GM18870 (cell line): ENCODE data around the gene MALL.
"Not testable (repeated sequence)": the region's sequence is repeated elsewhere in the genome, so short reads cannot be mapped to it uniquely, and the experiment has no call there.

Experiments
- ATAC-seq: cut with Tn5 transposase; IDR thresholded peaks from one replicate; pipeline ENCODE4 v1.9.1; 2021; ENCODE audit warnings: moderate library complexity; ENCODE audit not compliant: unreplicated experiment

The MALL gene

DNA sequence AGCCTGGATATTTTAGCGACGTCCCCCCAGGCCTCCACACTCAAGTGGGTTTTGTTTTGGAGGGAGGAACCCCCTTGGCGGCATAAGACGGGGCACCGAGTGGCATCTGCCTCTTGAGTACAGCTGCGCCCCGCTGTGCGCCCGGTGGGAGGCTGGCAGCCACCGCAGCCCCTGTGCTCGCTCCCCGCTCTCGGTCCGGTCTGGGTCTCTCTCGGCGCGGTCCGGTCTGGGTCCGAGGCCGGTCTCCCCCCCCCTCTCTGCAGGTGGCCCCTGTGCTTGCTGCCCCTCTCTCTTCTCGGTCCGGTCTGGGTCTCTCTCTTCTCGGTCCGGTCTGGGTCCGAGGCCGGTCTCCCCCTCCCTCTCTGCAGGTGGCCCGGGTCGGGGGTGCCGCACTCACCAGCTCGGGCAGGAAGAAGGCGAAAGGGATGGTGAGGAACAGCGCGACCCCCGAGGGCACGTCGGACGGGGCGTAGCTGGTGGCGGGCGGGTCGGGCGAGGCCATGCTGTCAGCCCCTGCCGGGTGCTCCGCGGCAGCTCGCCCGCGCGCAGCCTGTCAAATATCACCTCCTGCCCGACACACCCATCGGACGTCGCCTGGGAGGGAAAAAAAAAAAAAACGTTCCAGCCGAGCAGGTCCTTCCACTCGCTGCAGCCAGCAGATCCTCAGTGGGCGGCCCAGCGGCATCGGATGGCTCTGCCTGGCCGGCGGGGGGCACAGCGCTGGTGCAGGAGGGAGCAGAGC, at the start of gene MALL:
Gene MALL (minus strand): TSS at position 532 of the 742 bp plus-strand sequence. CDS start 30 bp downstream, at position 502.
- no peak for ATAC-seq

DNA sequence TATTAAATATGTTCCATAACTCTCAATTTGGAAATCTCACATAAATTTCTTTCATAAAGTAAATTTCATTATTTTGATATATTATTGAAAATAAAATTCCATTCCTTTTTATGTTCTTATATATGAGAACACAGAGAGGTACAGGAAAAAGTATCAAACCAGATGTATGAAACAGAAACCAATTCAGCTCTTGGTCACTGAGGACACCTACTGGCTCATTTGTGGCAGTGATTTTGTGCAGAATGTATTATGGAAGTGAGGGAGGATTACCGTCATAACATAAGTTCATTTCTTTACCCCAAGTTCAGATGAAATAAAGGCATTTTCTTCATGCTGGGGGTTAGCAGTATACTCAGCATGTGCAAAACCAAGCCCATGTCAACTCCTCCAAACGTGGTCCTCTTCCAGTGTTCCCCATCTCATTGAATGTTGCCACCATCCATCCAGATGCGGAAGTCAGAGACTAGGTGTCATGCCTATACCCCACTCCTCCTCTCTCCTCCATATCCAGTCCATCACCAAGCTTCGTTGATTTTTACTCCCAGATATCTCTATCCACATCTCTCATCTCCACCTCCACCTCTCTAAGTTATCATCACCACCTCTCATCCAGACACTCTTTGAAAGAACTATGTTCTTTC, 41.7 kb upstream of the MALL start:
- no peak for ATAC-seq

DNA sequence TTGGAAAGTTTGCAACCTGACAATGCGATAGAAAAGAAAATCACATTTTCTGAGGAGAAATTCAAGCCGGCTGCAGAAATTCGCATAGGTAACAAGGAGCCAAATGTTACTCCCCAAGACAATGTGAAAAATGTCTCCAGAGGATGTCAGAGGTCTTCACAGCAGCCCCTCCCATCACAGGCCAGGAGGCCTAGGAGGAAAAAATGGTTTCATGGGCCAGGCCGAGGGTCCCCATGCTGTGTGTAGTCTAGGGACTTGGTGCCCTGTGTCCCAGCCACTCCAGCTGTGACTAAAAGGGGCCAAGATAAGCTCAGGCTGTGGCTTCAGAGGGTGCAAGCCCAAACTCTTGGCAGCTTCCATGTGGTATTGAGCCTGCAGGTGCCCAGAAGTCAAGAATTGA, 39.2 kb upstream of the MALL start:
- ATAC-seq: not testable (repeated sequence)

DNA sequence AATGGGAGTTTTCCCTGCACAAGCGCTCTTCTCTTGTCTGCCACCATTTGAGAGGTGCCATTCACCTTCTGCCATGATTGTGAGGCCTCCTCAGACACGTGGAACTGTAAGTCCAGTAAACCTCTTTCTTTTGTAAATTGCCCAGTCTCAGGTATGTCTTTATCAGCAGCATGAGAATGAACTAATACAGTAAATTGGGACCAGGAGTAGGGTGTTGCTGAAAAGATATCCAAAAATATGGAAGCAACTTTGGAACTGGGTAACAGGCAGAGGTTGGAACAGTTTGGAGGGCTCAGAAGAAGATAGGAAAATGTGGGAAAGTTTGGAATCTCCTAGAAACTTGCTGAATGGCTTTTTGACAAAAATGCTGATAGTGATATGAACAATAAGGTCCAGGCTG, 38.6 kb upstream of the MALL start:
- not testable (repeated sequence) for ATAC-seq

DNA sequence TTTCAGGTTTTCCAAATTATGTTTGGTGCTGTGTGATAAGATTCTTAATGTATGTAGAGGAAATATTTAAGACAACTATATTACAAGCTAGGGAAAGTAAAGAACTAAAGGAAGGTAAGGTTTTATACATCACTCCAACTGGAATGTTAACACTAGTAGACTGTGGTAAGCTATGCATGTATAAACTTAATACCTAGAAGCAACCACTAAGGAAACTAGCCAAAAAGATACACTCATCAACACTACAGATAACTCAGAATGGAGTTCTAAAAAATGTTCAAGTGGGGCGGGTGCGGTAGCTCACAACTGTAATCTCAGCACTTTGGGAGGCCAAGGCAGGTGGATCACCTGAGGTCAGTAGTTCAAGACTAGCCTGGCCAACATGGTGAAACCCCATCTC, 37.8 kb upstream of the MALL start:
- ATAC-seq: no peak

DNA sequence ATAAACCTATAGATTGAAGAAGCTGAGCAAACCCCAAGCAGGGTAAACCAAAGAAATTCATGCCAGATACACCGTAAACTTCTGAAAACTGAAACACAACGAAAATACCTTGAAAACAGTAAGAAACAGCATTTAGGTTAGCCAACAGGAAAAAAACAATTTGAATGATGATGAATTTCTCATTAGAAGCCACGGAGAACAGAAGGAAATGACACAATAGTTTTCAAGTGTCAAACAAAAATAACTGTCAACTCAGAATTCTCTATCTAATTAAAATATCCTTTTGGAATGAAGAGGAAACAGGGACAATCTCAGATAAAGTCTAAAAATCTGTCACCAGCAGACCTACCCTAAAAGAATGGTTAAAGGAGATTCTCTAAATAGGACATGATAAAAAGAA, 37.3 kb upstream of the MALL start:
- ATAC-seq: no peak

DNA sequence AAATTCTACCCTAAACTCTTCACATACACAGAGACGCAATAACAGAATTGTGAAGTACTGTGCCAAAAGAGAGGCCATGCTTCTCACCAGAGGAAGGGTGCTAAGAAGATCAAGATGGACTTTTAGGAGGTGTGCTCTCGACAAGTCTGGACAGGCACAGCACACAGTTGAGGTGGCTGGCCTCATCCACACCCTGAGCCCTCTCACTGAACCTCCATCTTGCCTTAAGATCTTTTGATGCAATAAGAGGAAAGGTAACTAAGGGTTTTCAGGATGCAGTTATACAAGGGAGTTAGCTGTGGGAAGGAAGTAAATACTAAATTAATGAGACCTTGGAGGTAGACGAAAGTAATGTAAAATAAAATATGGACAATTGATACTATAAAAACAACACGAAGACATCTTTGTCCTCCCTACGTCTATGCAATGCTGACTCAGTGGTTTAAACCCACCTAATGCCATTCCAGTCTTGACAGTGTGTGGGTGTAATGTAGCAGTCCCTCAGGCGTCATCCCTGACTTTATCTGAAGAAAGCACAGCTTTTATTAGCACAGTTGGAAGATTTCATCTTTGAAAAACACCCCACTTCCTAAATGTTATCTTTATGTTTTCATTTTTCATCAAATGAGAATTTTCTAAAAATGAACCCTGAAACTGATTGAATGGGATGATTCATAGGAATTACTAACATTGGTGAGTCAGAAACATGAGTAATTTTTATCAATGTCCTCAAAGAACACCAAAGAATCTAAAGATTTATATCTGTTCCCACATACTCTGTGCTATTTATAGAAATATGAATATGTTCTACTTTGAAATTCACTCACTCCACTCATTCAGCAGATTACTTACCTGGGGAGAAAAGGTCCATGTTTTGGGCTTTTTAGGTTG, 34.0 kb upstream of the MALL start:
- no peak for ATAC-seq

DNA sequence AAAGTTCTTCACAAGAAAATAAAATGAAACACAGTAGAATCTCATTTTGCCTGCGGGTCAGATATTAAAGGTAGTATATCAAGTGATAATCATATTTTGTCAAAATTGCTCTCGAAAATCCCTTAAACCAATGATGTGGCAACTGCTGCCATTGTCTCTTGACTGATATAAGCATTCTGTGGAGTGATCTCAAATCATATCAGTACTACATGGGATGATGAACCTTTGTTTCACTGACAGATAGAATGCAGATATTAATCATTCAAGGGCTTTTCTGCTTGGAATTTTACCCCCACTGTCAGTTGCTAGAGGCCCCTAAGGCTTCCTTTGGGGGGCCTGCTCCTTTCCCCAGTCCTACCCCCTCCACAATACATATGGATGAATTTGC, 31.3 kb upstream of the MALL start:
- no peak for ATAC-seq

DNA sequence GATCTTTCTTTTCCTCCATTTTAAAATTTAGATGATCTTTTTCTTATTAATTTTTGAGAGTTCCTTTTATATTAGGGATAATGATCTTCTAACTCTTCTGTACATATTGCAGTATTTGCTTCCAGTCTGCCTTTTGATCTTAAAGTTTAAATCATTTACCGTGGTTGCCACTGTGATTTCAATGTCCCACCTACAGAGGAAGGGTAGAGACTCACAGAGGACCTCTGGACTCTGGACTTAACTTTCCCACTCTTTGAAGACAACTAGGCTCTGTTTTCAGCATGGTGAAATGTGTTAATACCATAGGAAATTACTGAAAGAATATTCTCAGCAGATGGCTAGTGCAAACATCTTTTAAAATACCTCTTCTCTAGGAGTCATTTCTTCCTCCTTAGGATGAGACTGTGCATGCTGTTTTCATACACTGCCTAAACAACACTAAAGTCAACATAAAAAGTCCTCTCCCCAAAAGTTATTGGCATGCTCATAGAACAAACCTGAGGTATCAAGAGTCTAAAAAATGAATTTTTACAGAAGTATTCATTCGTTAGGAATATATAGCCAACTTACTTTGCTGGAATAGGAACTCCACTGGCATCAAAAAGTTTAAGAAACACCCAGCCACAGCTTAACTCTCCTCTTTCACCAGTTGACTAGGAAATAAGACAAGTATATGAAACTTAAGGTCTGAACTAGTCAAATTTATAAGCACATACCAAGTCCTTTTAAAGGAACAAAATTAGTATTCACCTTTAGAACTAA, 30.7 kb upstream of the MALL start:
- ATAC-seq: no peak

DNA sequence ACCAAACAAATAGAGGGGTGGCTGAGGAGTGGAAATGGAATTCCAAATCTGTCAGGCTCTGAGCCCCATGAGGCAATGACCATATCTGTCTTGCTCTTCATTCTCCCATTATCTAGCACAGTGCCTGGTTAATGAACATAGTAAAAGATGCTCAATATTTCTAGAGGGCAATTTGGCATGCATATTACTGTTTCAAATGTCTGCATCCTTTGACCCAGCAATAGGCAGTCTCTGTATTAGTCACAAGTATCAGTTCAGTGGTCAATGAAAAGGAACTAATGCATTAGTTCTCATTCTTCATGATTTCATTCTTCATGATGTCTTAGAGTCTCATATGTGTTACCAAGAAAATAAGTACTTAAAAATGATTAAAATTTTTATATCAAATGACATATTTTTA, 28.4 kb upstream of the MALL start:
- ATAC-seq: peak; percentile 73

DNA sequence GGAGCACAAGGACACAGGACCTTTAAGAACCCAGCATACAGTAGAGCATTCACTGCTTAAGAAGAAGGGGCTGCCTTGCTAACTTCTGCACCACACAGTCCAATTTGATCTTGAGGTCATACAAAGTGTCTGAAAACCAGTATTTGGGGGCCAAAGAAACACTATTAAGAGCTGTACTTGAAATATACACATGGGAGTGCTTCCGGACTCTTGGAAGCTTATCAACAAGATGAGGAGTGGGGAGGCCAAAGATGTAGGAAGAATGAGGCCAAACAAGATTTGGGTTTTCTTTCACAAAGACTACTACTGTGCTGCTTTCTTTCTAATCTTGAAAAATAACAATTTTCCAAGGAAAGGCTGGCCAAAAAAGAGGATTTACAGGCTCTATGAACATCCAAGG, 24.8 kb upstream of the MALL start:
- ATAC-seq: no peak

DNA sequence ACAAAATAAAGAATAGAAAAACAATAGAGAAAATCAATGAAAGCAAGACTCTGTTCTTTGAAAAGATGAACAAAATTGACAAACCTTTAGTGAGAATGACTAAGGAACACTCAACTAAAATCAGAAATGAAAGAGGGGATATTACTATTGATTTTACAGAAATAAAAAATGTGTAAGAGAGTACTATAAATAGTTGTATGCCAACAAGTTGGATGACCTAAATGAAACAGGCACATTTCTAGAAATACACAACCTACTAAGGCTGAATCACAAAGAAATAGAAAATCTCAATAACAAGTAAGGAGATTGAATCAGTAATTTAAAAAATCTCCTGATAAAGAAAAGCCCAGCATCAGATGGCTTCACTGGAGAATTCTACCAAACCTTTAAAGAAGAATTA, 18.4 kb upstream of the MALL start:
- no peak for ATAC-seq

DNA sequence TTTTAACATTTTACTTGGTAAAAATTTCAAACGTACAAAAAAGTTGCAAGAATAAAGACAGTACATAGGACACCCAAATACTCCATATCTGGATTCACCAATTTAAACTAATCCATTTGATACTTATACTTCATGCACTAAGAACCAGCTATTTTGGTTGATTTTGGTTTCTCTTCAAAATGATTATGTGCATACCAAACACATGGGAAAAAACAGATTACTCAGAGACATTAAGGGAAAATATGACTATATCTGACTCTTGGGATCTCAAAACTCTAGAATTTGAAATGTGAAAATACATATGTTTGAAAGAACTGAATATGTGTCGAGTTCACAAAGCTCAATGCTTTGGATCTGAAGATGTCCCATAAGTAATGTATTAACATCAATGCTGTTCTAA, 15.5 kb upstream of the MALL start:
- no peak for ATAC-seq

DNA sequence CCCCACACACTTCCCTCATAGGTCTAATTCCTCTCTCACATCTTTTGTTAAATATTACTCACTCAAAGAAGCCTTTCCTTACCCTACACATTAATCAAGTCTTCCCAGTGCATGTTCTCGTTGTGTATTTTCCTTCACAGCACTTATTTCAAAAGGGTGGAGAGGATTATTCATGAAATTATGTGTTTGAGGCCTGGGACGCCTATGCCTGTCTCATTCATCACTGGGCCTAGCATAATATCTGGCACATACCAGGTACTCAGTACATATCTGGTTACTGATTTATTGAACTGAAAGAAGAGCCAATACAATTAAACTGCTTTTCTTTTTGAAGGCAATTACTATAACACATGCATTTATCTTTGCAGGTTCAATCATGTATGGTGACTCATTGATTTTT, 15.1 kb upstream of the MALL start:
- no peak for ATAC-seq

DNA sequence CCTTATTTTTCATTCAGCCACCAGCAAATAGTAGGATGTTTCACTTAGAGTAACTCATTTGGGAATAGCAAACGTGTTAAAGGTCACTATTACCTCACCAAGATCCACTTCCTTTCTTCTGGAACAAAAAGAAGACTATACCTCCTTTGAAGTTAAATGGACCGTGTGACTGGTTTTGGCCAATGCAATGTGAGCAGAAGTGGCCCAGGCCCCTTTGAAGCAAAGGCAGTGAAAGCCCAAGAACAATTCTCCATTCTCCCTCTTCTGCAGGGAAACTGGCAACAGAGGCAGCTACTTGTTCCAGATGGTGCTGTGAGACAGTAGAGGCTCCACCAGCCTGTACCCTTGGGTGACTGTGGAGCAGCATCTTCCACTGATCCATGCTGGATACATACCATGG, 11.3 kb upstream of the MALL start:
- no peak for ATAC-seq

DNA sequence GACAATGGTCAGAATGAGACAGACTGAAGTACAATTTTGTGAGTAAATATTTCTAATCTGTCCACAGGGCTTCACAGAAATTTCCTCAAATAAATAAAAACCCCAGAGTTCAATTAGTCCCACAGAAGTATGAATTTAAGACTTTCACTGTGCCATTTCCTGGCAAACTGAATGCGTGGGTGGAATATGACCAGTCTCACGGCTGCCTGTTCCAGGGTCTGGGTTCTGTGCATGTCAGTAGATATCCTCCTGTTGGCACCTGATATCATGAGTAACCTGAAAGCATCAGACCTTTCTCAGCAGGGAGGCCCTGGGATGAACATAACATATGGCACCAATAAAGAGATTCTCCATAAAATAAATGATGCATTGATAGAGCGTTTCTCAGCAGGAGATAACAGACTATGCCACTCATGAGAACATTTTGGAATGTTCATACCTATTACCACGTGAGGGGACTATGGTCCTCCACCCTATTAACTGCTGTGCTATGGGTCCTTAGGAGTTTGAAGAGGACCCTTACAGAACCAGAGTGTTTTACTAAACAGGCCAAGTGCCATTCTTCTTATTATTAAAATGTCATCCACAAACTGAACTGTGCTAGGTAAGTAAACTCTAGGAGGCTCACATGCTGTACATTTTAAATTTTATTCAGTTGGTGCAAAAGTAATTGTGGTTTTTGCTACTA, 10.6 kb upstream of the MALL start:
- no peak for ATAC-seq

DNA sequence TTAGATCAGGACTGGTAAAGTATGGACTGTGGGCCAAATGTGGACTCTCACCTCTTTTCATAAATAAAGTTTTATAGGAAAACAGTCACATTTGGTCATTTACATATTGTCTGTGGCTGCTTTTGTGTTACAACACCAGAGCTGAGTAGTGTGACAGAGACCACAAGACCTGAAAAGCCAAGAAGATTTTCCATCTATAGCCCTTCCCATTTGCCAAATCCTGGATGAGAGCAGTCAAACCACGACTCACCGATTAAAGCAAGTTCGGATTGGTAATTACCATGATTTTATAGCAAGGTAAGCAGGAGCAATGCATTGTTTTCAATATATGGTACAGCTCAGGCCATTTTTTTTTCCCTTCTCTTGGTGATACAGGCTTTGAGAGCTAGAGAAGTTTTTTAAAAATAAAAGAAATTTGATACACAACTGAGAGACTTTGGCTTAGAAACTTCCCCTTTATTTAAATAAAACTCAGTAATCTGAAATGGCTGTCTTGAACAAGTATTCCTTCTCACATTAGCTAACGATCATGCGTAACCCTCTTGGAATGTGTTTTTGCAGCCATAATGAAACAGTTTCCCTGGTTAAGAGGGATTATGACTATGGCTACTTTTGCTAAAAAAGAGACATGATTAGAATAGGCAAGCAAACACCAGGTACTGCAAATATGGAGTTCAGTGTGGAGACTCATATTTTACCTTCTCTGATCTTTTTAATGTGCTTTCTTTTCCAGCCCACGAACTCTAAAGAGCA, 9.5 kb upstream of the MALL start:
- no peak for ATAC-seq

DNA sequence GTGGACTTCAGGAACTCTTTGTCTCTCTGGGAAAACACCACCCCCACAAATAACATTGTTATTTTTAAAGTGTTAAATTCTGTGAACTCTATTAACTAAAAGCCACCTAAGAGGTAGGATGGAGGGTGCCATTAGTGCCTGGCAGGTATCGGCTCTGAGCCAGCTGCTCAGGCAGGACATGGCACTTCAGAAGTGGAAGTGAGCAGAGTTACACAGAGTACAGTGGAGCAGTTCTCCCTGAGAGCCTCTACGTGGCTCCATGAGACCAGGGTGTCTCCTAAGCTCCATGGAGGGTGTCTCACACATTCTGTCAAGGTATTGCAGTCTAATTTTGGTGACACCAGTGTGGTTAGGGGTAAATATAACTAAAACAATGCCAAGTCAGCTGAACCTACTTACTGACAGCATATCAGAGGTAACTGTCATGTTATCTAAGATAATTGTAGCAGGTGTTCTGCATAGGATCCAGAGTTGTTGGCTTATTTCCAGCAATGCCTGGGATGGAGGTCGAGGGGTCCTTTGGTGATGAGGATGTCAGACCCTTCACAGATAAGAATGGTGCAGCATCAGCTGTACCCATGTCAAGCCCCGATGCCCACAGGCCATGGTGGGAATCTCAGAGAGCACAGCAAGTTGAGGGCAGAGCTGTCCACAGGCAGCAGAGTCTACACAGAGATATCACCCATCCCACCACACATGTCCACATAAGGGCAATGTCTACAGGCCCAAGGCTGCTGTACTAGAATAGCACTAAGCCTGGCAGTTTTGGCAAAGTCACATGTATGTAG, 8.6 kb upstream of the MALL start:
- no peak for ATAC-seq

DNA sequence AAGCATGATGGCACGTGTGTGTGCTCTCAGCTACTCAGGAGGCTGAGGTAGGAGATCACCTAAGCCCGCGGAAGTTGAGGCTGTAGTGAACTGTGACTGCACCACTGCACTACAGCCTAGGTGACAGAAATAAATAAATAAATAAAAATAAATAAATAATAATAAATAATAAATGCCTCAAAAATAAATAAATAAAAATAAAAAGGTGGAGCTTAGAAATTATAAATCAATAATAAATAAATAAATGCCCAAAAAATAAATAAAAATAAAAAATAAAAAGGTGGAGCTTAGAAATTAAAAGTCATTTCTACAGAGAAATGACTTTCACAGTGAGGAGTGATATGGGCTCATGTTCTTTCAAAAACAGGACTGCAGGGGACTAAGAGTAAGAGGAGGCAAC, 6.0 kb upstream of the MALL start:
- no peak for ATAC-seq
